Endodermal cell (in vitro differentiated cells): ENCODE data around the gene MAT2A. TPM values are rescaled to one million over a fixed set of nuclear protein-coding genes. Genes with fewer than 3 reads are reported as not detected.

Experiments
- DNase-seq: peaks from one replicate; pipeline ENCODE4 v3.0.0-alpha.2; 2017
- H3K27ac ChIP-seq: 2 replicates; pipeline ENCODE4 v1.5.1; 2013; ENCODE audit warnings: mild to moderate bottlenecking, low read depth, low read length, moderate library complexity
- H3K27me3 ChIP-seq: 2 replicates; pipeline ENCODE4 v1.6.1; 2013; ENCODE audit warnings: mild to moderate bottlenecking, low read length, moderate library complexity; ENCODE audit not compliant: insufficient read depth, control insufficient read depth, poor library complexity, severe bottlenecking
- H3K36me3 ChIP-seq: 2 replicates; pipeline ENCODE4 v1.7.0; 2013; ENCODE audit warnings: mild to moderate bottlenecking, low read length, moderate library complexity; ENCODE audit not compliant: control insufficient read depth, insufficient read depth
- H3K4me1 ChIP-seq: one replicate; pipeline ENCODE4 v1.7.0; 2013; ENCODE audit warnings: low read length; ENCODE audit not compliant: control insufficient read depth, insufficient read depth
- H3K4me3 ChIP-seq: 2 replicates; pipeline ENCODE4 v1.5.1; 2013; ENCODE audit warnings: mild to moderate bottlenecking, low read length, moderate library complexity
- H3K9ac ChIP-seq: 2 replicates; pipeline ENCODE4 v1.6.1; 2013; ENCODE audit warnings: mild to moderate bottlenecking, low read length, moderate library complexity; ENCODE audit not compliant: poor library complexity, severe bottlenecking; ENCODE audit errors: extremely low read depth
- H3K9me3 ChIP-seq: 2 replicates; pipeline ENCODE4 v1.6.1; 2013; ENCODE audit warnings: mild to moderate bottlenecking, low read length, moderate library complexity; ENCODE audit not compliant: control insufficient read depth
- H3K27ac Mint-ChIP-seq: 2 replicates; pipeline ENCODE4 v1.8.0; 2020; ENCODE audit warnings: mixed read lengths
- H3K27me3 Mint-ChIP-seq: 2 replicates; pipeline ENCODE4 v1.8.0; 2021; ENCODE audit warnings: mild to moderate bottlenecking, mixed read lengths; ENCODE audit not compliant: insufficient read depth
- H3K36me3 Mint-ChIP-seq: 2 replicates; pipeline ENCODE4 v1.8.0; 2020; ENCODE audit warnings: low read depth, mixed read lengths
- H3K4me1 Mint-ChIP-seq: 2 replicates; pipeline ENCODE4 v1.8.0; 2020; ENCODE audit warnings: mixed read lengths
- H3K4me3 Mint-ChIP-seq: 2 replicates; pipeline ENCODE4 v1.8.0; 2020; ENCODE audit warnings: mild to moderate bottlenecking, moderate library complexity, mixed read lengths
- H3K9me3 Mint-ChIP-seq: 2 replicates; pipeline ENCODE4 v1.8.0; 2020; ENCODE audit warnings: mild to moderate bottlenecking, mixed read lengths
- WGBS, 2 experiments: methylation state at CpG; one replicate each; pipeline versions ENCODE4 v1.1.5 to v1.1.7; 2013; ENCODE audit warnings: missing lambda C conversion rate in 2 of 2, mixed read lengths in 1 of 2; ENCODE audit not compliant: insufficient coverage in 1 of 2, insufficient read length in 1 of 2; 5-methylcytosine and 5-hydroxymethylcytosine counted together
- total RNA-seq, 2 donors: library from RNA; stranded (reverse); fragmentation: NEBNext Ultra II Directional in 1 of 2; extraction: Animal tissue kit (Norgen Biotek cat#: 25700) in 1 of 2; gene quantifications; 2 replicates in 1 of 2; 3 replicates in 1 of 2; pipeline ENCODE4 v1.2.1, GENCODE V29; 2021
- TF ChIP-seq, protein P1 (sequence below): fragments of 200-600 bp; sonication (generic); conservative IDR thresholded peaks from 2 replicates; pipeline ENCODE4 v1.5.0; 2021; ENCODE audit warnings: antibody characterized with exemption, mild to moderate bottlenecking

Gene MAT2A
- total RNA-seq, 2 donors from 2014 or later = 171 to 267 TPM

DNA sequence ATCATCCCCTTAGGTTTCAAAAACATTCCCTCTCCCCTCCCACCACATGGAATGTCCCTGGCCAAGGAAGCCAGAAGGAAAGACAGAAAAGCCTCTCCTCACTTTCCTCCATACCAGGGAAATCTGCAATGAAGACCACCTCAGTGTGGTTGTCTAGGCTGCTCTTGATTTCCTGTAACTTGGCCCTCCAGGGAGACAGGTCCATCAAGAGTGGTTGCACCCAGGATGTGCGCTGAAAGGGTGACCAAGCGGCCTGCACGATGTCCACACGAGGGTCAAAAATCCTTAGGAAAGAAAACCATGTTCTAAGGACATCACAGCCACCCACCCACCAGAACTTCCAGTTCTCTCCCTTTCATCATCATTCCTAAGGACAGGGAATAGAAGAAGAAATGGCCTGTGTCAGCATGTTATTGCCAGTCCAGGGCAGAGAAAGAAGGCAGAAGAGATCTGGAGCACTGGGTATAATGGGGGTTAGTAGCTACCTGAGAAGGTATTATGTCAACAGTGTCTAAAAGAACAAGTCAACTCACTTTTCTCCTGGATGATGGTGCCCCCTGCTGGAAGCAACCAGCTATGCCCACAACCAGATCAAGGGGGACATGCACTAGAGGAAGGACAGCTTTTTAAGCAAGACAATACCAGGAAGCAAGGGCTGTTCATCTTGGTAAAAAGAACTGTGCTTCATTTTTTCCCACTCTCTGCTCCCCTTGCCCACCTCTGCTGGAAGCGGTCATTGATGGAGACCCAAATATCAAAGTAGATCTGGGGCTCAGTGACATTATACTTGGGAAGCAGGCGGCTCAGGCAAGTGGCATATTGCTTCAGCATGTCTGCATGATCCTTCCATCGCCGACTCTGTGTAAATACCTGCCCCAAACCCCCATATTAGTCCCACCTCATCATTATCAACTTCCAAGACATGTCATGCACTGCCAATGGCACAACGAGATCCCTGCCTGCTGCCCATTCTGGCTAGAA is 13.0 kb downstream of the MAT2A start:
- H3K27ac Mint-ChIP-seq = peak overlapping the region; percentile 16
- Histone ChIP-seq H3K9me3 (no peaks in the 10 kb centered on the region), H3K9ac (no peak overlapping the region), H3K36me3 (peaks cover 90% of the 10 kb centered on the region), H3K4me1 (no peaks in the 10 kb centered on the region), H3K27ac (no peak overlapping the region), H3K4me3 (no peak overlapping the region), H3K27me3 (no peaks in the 10 kb centered on the region)
- no peaks in the 10 kb centered on the region for H3K27me3 Mint-ChIP-seq
- H3K4me3 Mint-ChIP-seq = no peak overlapping the region
- peaks cover 84% of the 10 kb centered on the region for H3K36me3 Mint-ChIP-seq
- TF ChIP-seq, protein P1, sequence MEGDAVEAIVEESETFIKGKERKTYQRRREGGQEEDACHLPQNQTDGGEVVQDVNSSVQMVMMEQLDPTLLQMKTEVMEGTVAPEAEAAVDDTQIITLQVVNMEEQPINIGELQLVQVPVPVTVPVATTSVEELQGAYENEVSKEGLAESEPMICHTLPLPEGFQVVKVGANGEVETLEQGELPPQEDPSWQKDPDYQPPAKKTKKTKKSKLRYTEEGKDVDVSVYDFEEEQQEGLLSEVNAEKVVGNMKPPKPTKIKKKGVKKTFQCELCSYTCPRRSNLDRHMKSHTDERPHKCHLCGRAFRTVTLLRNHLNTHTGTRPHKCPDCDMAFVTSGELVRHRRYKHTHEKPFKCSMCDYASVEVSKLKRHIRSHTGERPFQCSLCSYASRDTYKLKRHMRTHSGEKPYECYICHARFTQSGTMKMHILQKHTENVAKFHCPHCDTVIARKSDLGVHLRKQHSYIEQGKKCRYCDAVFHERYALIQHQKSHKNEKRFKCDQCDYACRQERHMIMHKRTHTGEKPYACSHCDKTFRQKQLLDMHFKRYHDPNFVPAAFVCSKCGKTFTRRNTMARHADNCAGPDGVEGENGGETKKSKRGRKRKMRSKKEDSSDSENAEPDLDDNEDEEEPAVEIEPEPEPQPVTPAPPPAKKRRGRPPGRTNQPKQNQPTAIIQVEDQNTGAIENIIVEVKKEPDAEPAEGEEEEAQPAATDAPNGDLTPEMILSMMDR = peak; percentile 96
- H3K4me1 Mint-ChIP-seq = peaks cover 6% of the 10 kb centered on the region
- 84 to 100% methylated on average over 1 to 9 of the region's 9 CpGs for WGBS, 2 experiments
- no peaks in the 10 kb centered on the region for H3K9me3 Mint-ChIP-seq
- peak; percentile 96 for DNase-seq

DNA sequence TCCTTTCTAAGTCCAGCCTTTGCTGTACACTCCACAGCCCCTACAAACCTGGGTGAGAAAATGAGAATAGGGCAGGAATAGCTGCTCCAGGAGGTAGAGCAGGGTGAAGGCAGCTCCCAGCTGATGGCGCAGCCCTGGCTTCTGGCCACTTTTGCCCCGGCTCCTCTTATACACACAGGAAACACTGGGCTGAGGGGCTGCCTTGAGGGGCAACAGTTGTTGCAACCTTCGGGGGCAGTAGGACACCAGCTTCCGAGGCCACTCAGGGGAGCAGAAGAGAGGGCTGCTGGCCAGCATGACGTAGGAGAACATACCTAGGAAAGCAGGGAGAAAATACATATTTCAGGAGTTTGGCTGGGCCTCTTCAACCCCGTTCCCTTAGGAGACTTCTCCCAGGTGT is 14.2 kb downstream of the MAT2A start:
- H3K27me3 Mint-ChIP-seq = no peaks in the 10 kb centered on the region
- peaks cover 6% of the 10 kb centered on the region for H3K4me1 Mint-ChIP-seq
- Histone ChIP-seq H3K9ac (no peak overlapping the region), H3K4me1 (no peaks in the 10 kb centered on the region), H3K4me3 (no peak overlapping the region), H3K27me3 (no peaks in the 10 kb centered on the region), H3K9me3 (no peaks in the 10 kb centered on the region), H3K27ac (no peak overlapping the region), H3K36me3 (peaks cover 89% of the 10 kb centered on the region)
- H3K27ac Mint-ChIP-seq = no peak overlapping the region
- no peaks in the 10 kb centered on the region for H3K9me3 Mint-ChIP-seq
- TF ChIP-seq, protein P1 = no peak
- peaks cover 87% of the 10 kb centered on the region for H3K36me3 Mint-ChIP-seq
- no peak overlapping the region for H3K4me3 Mint-ChIP-seq
- 83 to 85% methylated on average over 4 to 6 of the region's 6 CpGs for WGBS, 2 experiments
- DNase-seq = no peak

DNA sequence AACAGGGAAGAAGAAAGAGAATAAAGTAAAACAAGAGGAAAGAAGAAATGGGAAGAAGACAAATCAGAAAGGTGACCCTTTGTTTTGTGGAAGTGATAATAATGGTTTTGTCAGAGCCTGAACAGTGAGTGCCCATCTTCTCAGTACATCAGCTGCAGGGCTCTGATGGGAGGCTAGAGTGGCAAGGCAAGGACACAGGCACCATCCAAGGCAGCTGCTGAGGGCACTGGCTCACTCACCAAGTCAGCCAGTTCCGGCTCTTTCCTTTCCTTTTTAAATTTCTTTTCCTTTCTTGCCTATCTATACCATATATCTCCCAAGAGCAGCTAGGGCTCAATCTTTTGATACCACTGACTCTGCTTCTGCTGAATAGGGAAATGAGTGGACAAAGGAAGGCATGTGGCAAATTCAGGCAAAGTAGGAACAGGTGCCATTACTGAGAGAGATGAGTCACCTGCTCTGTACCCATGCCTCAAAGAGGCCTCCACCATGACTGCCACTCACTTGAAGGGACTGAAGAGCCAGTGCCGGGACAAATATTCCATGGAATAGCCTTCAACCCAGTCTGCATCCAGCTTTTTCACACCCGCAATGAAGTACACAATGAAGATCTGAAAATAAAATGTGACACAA is 16.1 kb downstream of the MAT2A start:
- no peak for DNase-seq
- Histone ChIP-seq H3K9me3 (no peaks in the 10 kb centered on the region), H3K36me3 (peaks cover 80% of the 10 kb centered on the region), H3K9ac (no peak overlapping the region), H3K4me3 (no peak overlapping the region), H3K4me1 (no peaks in the 10 kb centered on the region), H3K27ac (no peak overlapping the region), H3K27me3 (no peaks in the 10 kb centered on the region)
- Mint-ChIP-seq H3K4me3 (no peak overlapping the region), H3K9me3 (no peaks in the 10 kb centered on the region), H3K36me3 (peaks cover 81% of the 10 kb centered on the region), H3K4me1 (peaks cover 9% of the 10 kb centered on the region), H3K27me3 (no peaks in the 10 kb centered on the region), H3K27ac (no peak overlapping the region)
- WGBS, 2 experiments = 85% methylated on average over 3 of the region's 3 CpGs; no CpG with 5 or more reads in 1 of the 2 experiments
- TF ChIP-seq, protein P1 = no peak
